DOHH2 (cell line): Measurements from ENCODE around the gene HOXC5.

ENCODE experiments used
- CTCF ChIP-seq: fragments of 200-600 bp; sonication (generic); IDR thresholded peaks from one replicate; pipeline ENCODE4 v1.5.1; 2014; ENCODE audit warnings: antibody characterized with exemption, mild to moderate bottlenecking, low read depth, low read length; ENCODE audit not compliant: poor library complexity, severe bottlenecking
- EZH2phosphoT487 ChIP-seq: fragments of 200-600 bp; sonication (generic); IDR thresholded peaks from 2 replicates; pipeline ENCODE4 v1.6.1; 2017; ENCODE audit warnings: borderline replicate concordance, mild to moderate bottlenecking, antibody characterized with exemption, low read length, moderate library complexity, mixed read lengths

- no peak for TF ChIP-seq CTCF
- TF ChIP-seq EZH2phosphoT487, result no peak
Measured at GRCh38 chr12:54056110-54056509, 23.3 kb downstream of the HOXC5 start.
